Caco-2 (cell line): Measurements from ENCODE around the gene COL5A2. TPM values are rescaled to one million over a fixed set of nuclear protein-coding genes. Genes with fewer than 3 reads are reported as not detected.

Experiments used
- BruUV-seq: library from RNA; stranded (reverse); fragments of 400-500 nt; replicated peaks from 2 replicates; lab custom pipeline; 2021; lab: Mats Ljungman, UMichigan
- CTCF ChIA-PET: fragments of 300-600 bp; sonication (Branson Sonifier 250); formaldehyde crosslinking; loops from one replicate; lab custom pipeline; 2022; ENCODE audit warnings: antibody characterized with exemption; lab: Charles Lee
- POLR2A ChIA-PET: fragments of 300-600 bp; sonication (Branson Sonifier 250); formaldehyde crosslinking; loops from one replicate; lab custom pipeline; 2022; ENCODE audit warnings: antibody characterized with exemption; lab: Charles Lee
- DNase-seq, 2 experiments: peaks; one replicate each; pipeline versions ENCODE4 v3.0.0 to v3.0.0-alpha.2; 2020 to 2022
- H3K27me3 ChIP-seq: replicated peaks from 2 replicates; pipeline ENCODE4 v1.6.0; 2011; ENCODE audit warnings: low read length; ENCODE audit not compliant: control insufficient read depth, insufficient read depth
- H3K36me3 ChIP-seq: 2 replicates; pipeline ENCODE4 v1.5.1; 2011; ENCODE audit warnings: low read length; ENCODE audit not compliant: control insufficient read depth, insufficient read depth
- H3K4me1 ChIP-seq: fragments of 250-450 bp; sonication (Bioruptor Pico); 2 replicates; pipeline ENCODE4 v1.5.1; 2020; ENCODE audit warnings: mild to moderate bottlenecking
- H3K4me3 ChIP-seq: 2 replicates; pipeline ENCODE4 v1.5.1; 2011; ENCODE audit warnings: low read depth, mild to moderate bottlenecking, control low read depth, low read length
- H3K9me3 ChIP-seq: fragments of 250-450 bp; sonication (Bioruptor Pico); 2 replicates; pipeline ENCODE4 v1.5.1; 2020; ENCODE audit warnings: mild to moderate bottlenecking, moderate library complexity
- H3K27ac Mint-ChIP-seq: one replicate; pipeline ENCODE4 v1.8.0; 2022; ENCODE audit warnings: mixed read lengths; ENCODE audit not compliant: unreplicated experiment
- H3K27me3 Mint-ChIP-seq: one replicate; pipeline ENCODE4 v1.8.0; 2022; ENCODE audit warnings: mixed read lengths; ENCODE audit not compliant: insufficient read depth, unreplicated experiment
- H3K36me3 Mint-ChIP-seq: one replicate; pipeline ENCODE4 v1.8.0; 2022; ENCODE audit warnings: mild to moderate bottlenecking, mixed read lengths; ENCODE audit not compliant: insufficient read depth, unreplicated experiment
- H3K4me1 Mint-ChIP-seq: one replicate; pipeline ENCODE4 v1.8.0; 2022; ENCODE audit warnings: low read depth, mixed read lengths; ENCODE audit not compliant: unreplicated experiment
- H3K4me3 Mint-ChIP-seq: one replicate; pipeline ENCODE4 v1.8.0; 2022; ENCODE audit warnings: mild to moderate bottlenecking, moderate library complexity, mixed read lengths; ENCODE audit not compliant: unreplicated experiment
- H3K9me3 Mint-ChIP-seq: one replicate; pipeline ENCODE4 v1.8.0; 2022; ENCODE audit warnings: mixed read lengths; ENCODE audit not compliant: unreplicated experiment
- CTCF ChIP-seq, 2 experiments: fragments of 200-600 bp in 1 of 2; IDR thresholded peaks; 1 replicate in 1 of 2; 2 replicates in 1 of 2; pipeline versions ENCODE4 v1.5.1 to v1.8.0; 2011 to 2022; ENCODE audit warnings: antibody characterized with exemption in 1 of 2, control low read depth in 1 of 2, inconsistent platforms in 1 of 2, low read depth in 1 of 2, low read length in 1 of 2, mild to moderate bottlenecking in 1 of 2, moderate library complexity in 1 of 2; ENCODE audit not compliant: insufficient read depth in 1 of 2, severe bottlenecking in 1 of 2, unreplicated experiment in 1 of 2
- intact Hi-C: fragments of 100-400 bp; cut with micrococcal nuclease; formaldehyde crosslinking; loops from one replicate; pipeline ENCODE4 v1.10.0; 2022; ENCODE audit not compliant: unreplicated experiment
- total RNA-seq: library from RNA; stranded (reverse); gene quantifications from 2 replicates; pipeline ENCODE4 v1.2.3, GENCODE V29; 2022

The COL5A2 gene
- total RNA-seq, 1 experiment from 2014 or later: 244 TPM

GRCh38 chr2:189147989-189148388 is 31.6 kb downstream of the COL5A2 start:
- H3K9me3 Mint-ChIP-seq: peaks cover 9% of the 10 kb centered on the region
- DNase-seq: no peak
- TF ChIP-seq CTCF (IDR thresholded peaks at IDR 0.05; ENCODE audit: insufficient read depth in 1 of 2, low read depth in 1 of 2, low read length in 1 of 2, severe bottlenecking in 1 of 2, unreplicated experiment in 1 of 2): no peak
- no TSS peak for BruUV-seq
- no peak overlapping the region for H3K4me3 ChIP-seq
- peaks cover 20% of the 10 kb centered on the region for H3K4me1 ChIP-seq
- H3K36me3 Mint-ChIP-seq: no peaks in the 10 kb centered on the region
- H3K4me3 Mint-ChIP-seq: no peak overlapping the region
- H3K9me3 ChIP-seq: no peaks in the 10 kb centered on the region
- CTCF ChIA-PET: no interaction called here
- no peak overlapping the region for H3K27ac Mint-ChIP-seq
- H3K36me3 ChIP-seq: no peaks in the 10 kb centered on the region; the same call in 1 of the 2 replicates
- intact Hi-C loops: no loop called here
- H3K4me1 Mint-ChIP-seq: peaks cover 24% of the 10 kb centered on the region
- POLR2A ChIA-PET: no interaction called here
- no peaks in the 10 kb centered on the region for H3K27me3 ChIP-seq
- no peaks in the 10 kb centered on the region for H3K27me3 Mint-ChIP-seq

- Mint-ChIP-seq H3K27ac (no peak overlapping the region), H3K27me3 (no peaks in the 10 kb centered on the region), H3K4me1 (peaks cover 29% of the 10 kb centered on the region), H3K4me3 (no peak overlapping the region), H3K9me3 (peaks cover 9% of the 10 kb centered on the region), H3K36me3 (no peaks in the 10 kb centered on the region)
- DNase-seq: no peak
- H3K9me3 ChIP-seq: no peaks in the 10 kb centered on the region
- intact Hi-C loops: no loop called here
- BruUV-seq: no TSS peak
- POLR2A ChIA-PET: no interaction called here
- no peak overlapping the region for H3K4me3 ChIP-seq
- H3K36me3 ChIP-seq: no peaks in the 10 kb centered on the region; the same call in 1 of the 2 replicates
- no peaks in the 10 kb centered on the region for H3K27me3 ChIP-seq
- peaks cover 22% of the 10 kb centered on the region for H3K4me1 ChIP-seq
- no peak for TF ChIP-seq CTCF (IDR thresholded peaks at IDR 0.05; ENCODE audit: insufficient read depth in 1 of 2, low read depth in 1 of 2, low read length in 1 of 2, severe bottlenecking in 1 of 2, unreplicated experiment in 1 of 2)
- CTCF ChIA-PET: no interaction called here
These were observed 32.2 kb downstream of the COL5A2 start for GRCh38 chr2:189147361-189147760.

GRCh38 chr2:189146553-189146952 is 33.0 kb downstream of the COL5A2 start:
- TF ChIP-seq CTCF (IDR thresholded peaks at IDR 0.05; ENCODE audit: insufficient read depth in 1 of 2, low read depth in 1 of 2, low read length in 1 of 2, severe bottlenecking in 1 of 2, unreplicated experiment in 1 of 2): no peak
- ChIA-PET POLR2A (no interaction called here), CTCF (no interaction called here)
- H3K9me3 Mint-ChIP-seq: peaks cover 9% of the 10 kb centered on the region
- intact Hi-C loops: no loop called here
- peaks cover 26% of the 10 kb centered on the region for H3K4me1 Mint-ChIP-seq
- Histone ChIP-seq H3K9me3 (no peaks in the 10 kb centered on the region), H3K4me1 (peaks cover 22% of the 10 kb centered on the region), H3K4me3 (no peak overlapping the region), H3K27me3 (no peaks in the 10 kb centered on the region), H3K36me3 (no peaks in the 10 kb centered on the region; the same call in 1 of the 2 replicates)
- BruUV-seq: no TSS peak
- H3K4me3 Mint-ChIP-seq: no peak overlapping the region
- DNase-seq: no peak
- no peaks in the 10 kb centered on the region for H3K36me3 Mint-ChIP-seq
- H3K27me3 Mint-ChIP-seq: no peaks in the 10 kb centered on the region
- no peak overlapping the region for H3K27ac Mint-ChIP-seq
